Measurements from ENCODE around the gene PARP11.

GRCh38 chr12:3816266-3816665, 56.9 kb downstream of the PARP11 start:
- TF ChIP-seq CTCF (conservative IDR thresholded peaks at IDR 0.05 in 1 of 2, IDR thresholded peaks at IDR 0.05 in 1 of 2; ENCODE audit: extremely low read depth in 1 of 2, insufficient read depth in 1 of 2, low read depth in 1 of 2, low read length in 2 of 2): no peak
- no peak for TF ChIP-seq EZH2 (IDR thresholded peaks at IDR 0.05; ENCODE audit: borderline replicate concordance, low read length)

Data from mammary epithelial cell (primary cell).